ENCODE results near the gene WNK2. TPM values are rescaled to one million over a fixed set of nuclear protein-coding genes. Genes with fewer than 3 reads are reported as not detected.

Gene WNK2
- total and polyA plus RNA-seq, 2 donors (not counting 3 experiments of a cell fraction or from before 2014, with no cell fraction given), result not detected

DNA sequence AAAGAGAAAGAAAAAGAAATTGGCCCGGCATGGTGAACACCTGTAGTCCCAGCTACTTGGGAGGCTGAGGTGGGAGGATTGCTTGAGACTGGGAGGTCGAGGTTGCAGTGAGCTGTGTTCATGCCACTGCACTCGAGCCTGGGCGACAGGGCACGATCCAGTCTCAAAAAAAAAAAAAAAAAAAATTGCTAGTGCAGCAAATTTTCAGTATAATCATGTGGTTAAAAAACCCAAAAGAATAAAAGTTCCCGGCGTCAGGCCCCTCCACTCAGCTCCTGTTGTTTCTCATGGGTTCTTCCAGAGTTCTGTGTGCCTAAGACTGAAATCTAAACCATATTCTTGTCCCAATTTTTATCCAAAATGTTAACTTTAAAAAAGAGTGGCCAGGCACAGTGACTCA lies 49.1 kb downstream of the WNK2 start:
- Histone ChIP-seq H3K4me1 (ENCODE audit: control insufficient read depth, extremely low read depth, insufficient read depth, low read length) (no peaks in the 10 kb centered on the region), H3K36me3 (ENCODE audit: control insufficient read depth in 2 of 2, extremely low read depth in 1 of 2, insufficient read depth in 2 of 2, low read length in 2 of 2) (no peaks in the 10 kb centered on the region), H3K9ac (replicated peaks; ENCODE audit: extremely low read depth, insufficient read depth, low read length) (no peak overlapping the region), H4K20me1 (replicated peaks; ENCODE audit: control insufficient read depth, extremely low read depth, insufficient read depth, low read length) (no peaks in the 10 kb centered on the region), H3K4me2 (ENCODE audit: insufficient read depth, low read length) (no peak overlapping the region), H3K27me3 (ENCODE audit: control insufficient read depth in 2 of 2, insufficient read depth in 2 of 2, low read length in 2 of 2) (no peaks in the 10 kb centered on the region), H3K79me2 (ENCODE audit: control insufficient read depth, insufficient read depth, low read length) (no peaks in the 10 kb centered on the region), H3K4me3 (replicated peaks in 1 of 3; ENCODE audit: insufficient read depth in 1 of 3, low read depth in 1 of 3, low read length in 3 of 3) (no peak overlapping the region), H3K9me1 (replicated peaks; ENCODE audit: control insufficient read depth, extremely low read depth, insufficient read depth, low read length) (no peaks in the 10 kb centered on the region), H3K9me3 (replicated peaks; ENCODE audit: control insufficient read depth, insufficient read depth, low read length) (no peaks in the 10 kb centered on the region), H2AFZ (ENCODE audit: low read depth, low read length) (no peak overlapping the region), H3K27ac (ENCODE audit: insufficient read depth, low read depth, low read length) (no peak overlapping the region)
- ChIA-PET CTCF (interaction anchor here (1.2 kb wide), 1 partner anchor 124 kb away, joined by 4 read pairs; no protein-coding TSS in a partner anchor), POLR2A (no interaction called here)
- dilution Hi-C loops (cut with MboI; ENCODE audit: extremely low pct_ligation_motif_present, low sequenced_read_pairs), result no loop called here
- DNase-seq (ENCODE audit: low read depth, low spot score) (no peak), FAIRE-seq (no peak)
- intact Hi-C loops (cut with micrococcal nuclease), result no loop called here
- BruUV-seq (replicated peaks), result no TSS peak
- TF ChIP-seq POLR2AphosphoS5 (IDR thresholded peaks at IDR 0.05; ENCODE audit: insufficient read depth, low read depth, low read length) (no peak), FOS (IDR thresholded peaks at IDR 0.05; ENCODE audit: borderline replicate concordance, insufficient read depth, low read length) (no peak), MYC (IDR thresholded peaks at IDR 0.05; ENCODE audit: low read depth, low read length) (no peak), CTCF (IDR thresholded peaks at IDR 0.05; ENCODE audit: extremely low read depth in 1 of 2, insufficient read depth in 1 of 2, low read depth in 1 of 2, low read length in 2 of 2) (no peak), JUN (IDR thresholded peaks at IDR 0.05; ENCODE audit: borderline replicate concordance, insufficient read depth, insufficient read length, low read depth) (no peak), EZH2 (IDR thresholded peaks at IDR 0.05; ENCODE audit: borderline replicate concordance, low read depth, low read length, severe bottlenecking) (no peak)
- TF ChIP-seq, protein P1, sequence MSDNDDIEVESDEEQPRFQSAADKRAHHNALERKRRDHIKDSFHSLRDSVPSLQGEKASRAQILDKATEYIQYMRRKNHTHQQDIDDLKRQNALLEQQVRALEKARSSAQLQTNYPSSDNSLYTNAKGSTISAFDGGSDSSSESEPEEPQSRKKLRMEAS (IDR thresholded peaks at IDR 0.05; ENCODE audit: insufficient read depth, insufficient read length), result no peak

Measured in endothelial cell of umbilical vein (primary cell).